IMR-90 (cell line): ENCODE data around the gene CYP17A1. TPM values are rescaled to one million over a fixed set of nuclear protein-coding genes. Genes with fewer than 3 reads are reported as not detected.
"Not testable (repeated sequence)": the region's sequence is repeated elsewhere in the genome, so short reads cannot be mapped to it uniquely, and the experiment has no call there.

Source experiments
- ATAC-seq: fragments of 200-7000 bp; cut with Tn5 transposase; 2 replicates; pipeline ENCODE4 v1.9.1; 2020; ENCODE audit warnings: low read depth, mild to moderate bottlenecking, moderate library complexity
- BruUV-seq: library from RNA; stranded (reverse); fragments of 400-500 nt; replicated peaks from 2 replicates; lab custom pipeline; 2021; lab: Mats Ljungman, UMichigan
- CTCF ChIA-PET: fragments of 300-600 bp; formaldehyde crosslinking; extraction: SDS; loops from one replicate; lab custom pipeline; 2021; ENCODE audit warnings: antibody characterized with exemption; lab: Yijun Ruan, JAX
- POLR2A ChIA-PET: fragments of 300-600 bp; sonication (Branson Sonifier 250); formaldehyde crosslinking; loops from one replicate; lab custom pipeline; 2022; ENCODE audit warnings: antibody characterized with exemption; ENCODE audit not compliant: unreplicated experiment; lab: Charles Lee
- DNase-seq: peaks from one replicate; pipeline ENCODE4 v3.0.0; 2013
- H2AFZ ChIP-seq: replicated peaks from 2 replicates; pipeline ENCODE3; 2013; ENCODE audit warnings: low read length, mild to moderate bottlenecking; ENCODE audit not compliant: poor library complexity
- H2AK5ac ChIP-seq: 2 replicates; pipeline ENCODE4 v1.6.1; 2013; ENCODE audit warnings: low read depth, low read length, inconsistent platforms
- H2AK9ac ChIP-seq: replicated peaks from 2 replicates; pipeline ENCODE3; 2013; ENCODE audit warnings: mild to moderate bottlenecking, low read depth, low read length, moderate library complexity; ENCODE audit not compliant: poor library complexity
- H2BK120ac ChIP-seq: 2 replicates; pipeline ENCODE4 v1.6.1; 2013; ENCODE audit warnings: low read depth, low read length, inconsistent platforms
- H2BK15ac ChIP-seq: 3 replicates; pipeline ENCODE4 v1.6.1; 2013; ENCODE audit warnings: low read depth, low read length, inconsistent platforms
- H2BK20ac ChIP-seq: 2 replicates; pipeline ENCODE4 v1.6.1; 2013; ENCODE audit warnings: low read depth, mild to moderate bottlenecking, inconsistent platforms, low read length, moderate library complexity
- H2BK5ac ChIP-seq: 2 replicates; pipeline ENCODE4 v1.6.1; 2013; ENCODE audit warnings: mild to moderate bottlenecking, low read depth, low read length, inconsistent platforms; ENCODE audit not compliant: poor library complexity, severe bottlenecking
- H3K14ac ChIP-seq: replicated peaks from 2 replicates; pipeline ENCODE4 v1.6.1; 2013; ENCODE audit warnings: low read depth, low read length, inconsistent platforms
- H3K18ac ChIP-seq: 2 replicates; pipeline ENCODE4 v1.6.1; 2013; ENCODE audit warnings: low read depth, low read length, control low read depth
- H3K23ac ChIP-seq: 2 replicates; pipeline ENCODE4 v1.6.1; 2013; ENCODE audit warnings: low read depth, low read length, inconsistent platforms
- H3K27ac ChIP-seq: 2 replicates; pipeline ENCODE4 v1.5.1; 2013; ENCODE audit warnings: mild to moderate bottlenecking, control low read depth, low read length; ENCODE audit not compliant: insufficient read depth
- H3K27me3 ChIP-seq: 2 replicates; pipeline ENCODE4 v1.6.1; 2013; ENCODE audit warnings: low read length; ENCODE audit not compliant: control insufficient read depth, insufficient read depth
- H3K36me3 ChIP-seq: 2 replicates; pipeline ENCODE4 v1.6.1; 2013; ENCODE audit warnings: low read length, mixed read lengths; ENCODE audit not compliant: control insufficient read depth, insufficient read depth
- H3K4ac ChIP-seq: 2 replicates; pipeline ENCODE4 v1.6.1; 2013; ENCODE audit warnings: low read depth, low read length, inconsistent platforms
- H3K4me1 ChIP-seq: 2 replicates; pipeline ENCODE4 v1.6.1; 2013; ENCODE audit warnings: low read length, mixed read lengths; ENCODE audit not compliant: control insufficient read depth, insufficient read depth
- H3K4me2 ChIP-seq: 2 replicates; pipeline ENCODE4 v1.6.1; 2013; ENCODE audit warnings: low read depth, mild to moderate bottlenecking, control low read depth, low read length, moderate library complexity
- H3K4me3 ChIP-seq: 2 replicates; pipeline ENCODE4 v1.5.1; 2013; ENCODE audit warnings: low read depth, mild to moderate bottlenecking, control low read depth, low read length, moderate library complexity; ENCODE audit not compliant: insufficient read depth
- H3K56ac ChIP-seq: 2 replicates; pipeline ENCODE4 v1.6.1; 2013; ENCODE audit warnings: low read length, inconsistent platforms; ENCODE audit not compliant: insufficient read depth; ENCODE audit errors: extremely low read depth
- H3K79me1 ChIP-seq, 2 experiments: 2 replicates each; pipeline ENCODE4 v1.6.1; 2013; ENCODE audit warnings: low read length in 2 of 2, inconsistent platforms in 1 of 2, low read depth in 1 of 2
- H3K9ac ChIP-seq: 2 replicates; pipeline ENCODE4 v1.6.1; 2013; ENCODE audit warnings: low read depth, low read length, control low read depth
- H3K9me1 ChIP-seq: 2 replicates; pipeline ENCODE4 v1.6.1; 2013; ENCODE audit warnings: low read length, inconsistent platforms; ENCODE audit not compliant: insufficient read depth
- H3K9me3 ChIP-seq: 2 replicates; pipeline ENCODE4 v1.6.1; 2013; ENCODE audit warnings: low read length; ENCODE audit not compliant: control insufficient read depth, insufficient read depth
- H4K20me1 ChIP-seq: 2 replicates; pipeline ENCODE4 v1.6.1; 2013; ENCODE audit warnings: low read length, inconsistent platforms; ENCODE audit not compliant: insufficient read depth
- H4K5ac ChIP-seq: 2 replicates; pipeline ENCODE4 v1.6.1; 2013; ENCODE audit warnings: mild to moderate bottlenecking, low read depth, low read length, control low read depth
- H4K8ac ChIP-seq, 2 experiments: 2 replicates each; pipeline ENCODE4 v1.6.1; 2013; ENCODE audit warnings: low read depth in 2 of 2, low read length in 2 of 2, control low read depth in 1 of 2, inconsistent platforms in 1 of 2
- H4K91ac ChIP-seq: 2 replicates; pipeline ENCODE4 v1.6.1; 2013; ENCODE audit warnings: low read depth, low read length, inconsistent platforms; ENCODE audit not compliant: insufficient read depth
- WGBS, 2 experiments: methylation state at CpG; one replicate each; pipeline versions ENCODE4 v1.1.5 to v1.1.7; 2013; ENCODE audit warnings: missing lambda C conversion rate in 2 of 2; ENCODE audit not compliant: insufficient read length in 1 of 2; ENCODE audit errors: extremely low coverage in 2 of 2; 5-methylcytosine and 5-hydroxymethylcytosine counted together
- dilution Hi-C: fragments of 300-500 bp; cut with HindIII; formaldehyde crosslinking; loops from one replicate; pipeline ENCODE4 v1.14.3; 2018; ENCODE audit warnings: low sequenced_read_pairs; ENCODE audit not compliant: unreplicated experiment
- in situ Hi-C: fragments of 300-500 bp; cut with MboI; formaldehyde crosslinking; loops from 3 replicates; pipeline ENCODE4 v1.14.3; 2019; ENCODE audit warnings: low sequenced_read_pairs, inconsistent platforms, mixed read lengths
- intact Hi-C: fragments of 100-400 bp; cut with micrococcal nuclease; formaldehyde crosslinking; loops from 2 replicates; pipeline ENCODE4 v1.10.0; 2022
- polyA plus RNA-seq, 3 experiments: library from polyadenylated mRNA; depleted of rRNA; stranded (reverse); fragments of >200 nt; gene quantifications; 2 replicates each; pipeline ENCODE4 v1.2.3, GENCODE V29; 2012; ENCODE audit warnings: low replicate concordance in 1 of 3
- total RNA-seq: library from RNA; depleted of rRNA; stranded (reverse); fragments of >200 nt; gene quantifications from 2 replicates; pipeline ENCODE4 v1.2.3, GENCODE V29; 2012

The CYP17A1 gene
- total and polyA plus RNA-seq, 2 of the 4 experiments (the other 2 are of a cell fraction): not detected

GRCh38 chr10:102820008-102820407 is 17.2 kb downstream of the CYP17A1 start:
- H3K14ac ChIP-seq, H3K18ac ChIP-seq, H4K91ac ChIP-seq, H2BK20ac ChIP-seq, H3K27ac ChIP-seq, H3K4me3 ChIP-seq, dilution Hi-C loops, H3K4me2 ChIP-seq, H3K4ac ChIP-seq, BruUV-seq, ATAC-seq, POLR2A ChIA-PET, H3K36me3 ChIP-seq, H4K20me1 ChIP-seq, H3K79me1 ChIP-seq, H4K8ac ChIP-seq, H3K56ac ChIP-seq, CTCF ChIA-PET, H2AFZ ChIP-seq, H2BK15ac ChIP-seq, intact Hi-C loops, H2BK120ac ChIP-seq, in situ Hi-C loops, H2AK5ac ChIP-seq, H2BK5ac ChIP-seq, DNase-seq, H3K9ac ChIP-seq, H3K27me3 ChIP-seq, H4K5ac ChIP-seq, H3K9me3 ChIP-seq, H2AK9ac ChIP-seq, H3K23ac ChIP-seq: not testable (repeated sequence)
- Histone ChIP-seq H3K9me1 (peaks cover 12% of the 10 kb centered on the region), H3K4me1 (peaks cover 14% of the 10 kb centered on the region)
- WGBS, 2 experiments: no CpG with 5 or more reads among the region's 5 CpGs
